ENCODE measurements around the gene PSMD5. TPM values are rescaled to one million over a fixed set of nuclear protein-coding genes. Genes with fewer than 3 reads are reported as not detected.

The PSMD5 gene
- total and polyA plus RNA-seq, 10 of the 15 experiments (the other 5 are each of a cell fraction or from before 2014, with no cell fraction given), result 8.8 to 47.7 (median 25.1) TPM

DNA sequence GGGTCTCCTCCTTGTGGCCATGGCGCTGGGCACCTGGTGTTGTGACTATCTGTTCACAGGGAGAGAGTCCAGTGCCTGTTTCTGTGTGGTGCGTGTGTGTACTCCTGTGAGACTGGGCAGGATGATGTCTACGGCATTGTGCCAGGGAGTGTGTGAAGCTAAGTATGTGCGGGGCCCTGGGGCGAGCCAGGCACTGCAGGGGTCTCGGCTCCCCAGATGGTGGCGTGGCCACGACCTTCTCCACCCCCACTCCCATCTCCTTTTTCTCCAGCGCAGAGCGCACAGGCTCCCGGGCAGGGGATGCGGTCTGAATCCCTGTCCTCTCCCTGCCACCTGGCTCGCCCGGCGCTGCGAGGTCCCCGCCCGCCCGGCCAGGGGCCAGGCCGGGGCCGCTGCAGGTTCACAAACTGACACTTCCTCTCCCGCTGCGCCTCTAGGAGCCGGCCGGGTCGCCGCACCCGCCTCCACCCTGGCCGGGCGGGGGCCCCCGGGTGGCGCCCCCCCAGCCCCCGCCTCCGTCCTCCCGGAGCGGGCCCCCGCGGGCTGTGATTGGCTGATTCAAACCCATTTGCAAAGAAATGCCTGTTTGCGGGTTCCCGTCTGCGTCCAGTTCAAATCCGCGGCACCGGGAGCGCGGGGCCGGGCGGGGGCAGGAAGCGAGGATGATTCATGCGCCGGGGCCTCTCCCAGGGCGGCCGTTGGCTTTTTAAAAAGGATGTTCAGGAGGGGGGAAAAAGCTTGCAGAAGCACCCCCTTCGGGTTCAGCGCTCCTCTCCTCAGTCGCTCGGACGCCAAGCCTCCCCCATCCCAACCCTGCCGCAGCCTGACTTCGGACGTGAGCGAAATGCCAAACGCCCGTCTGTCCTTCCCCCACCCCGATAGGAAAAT lies 33.5 kb upstream of the PSMD5 start (continued):
- TF ChIP-seq, protein P1, sequence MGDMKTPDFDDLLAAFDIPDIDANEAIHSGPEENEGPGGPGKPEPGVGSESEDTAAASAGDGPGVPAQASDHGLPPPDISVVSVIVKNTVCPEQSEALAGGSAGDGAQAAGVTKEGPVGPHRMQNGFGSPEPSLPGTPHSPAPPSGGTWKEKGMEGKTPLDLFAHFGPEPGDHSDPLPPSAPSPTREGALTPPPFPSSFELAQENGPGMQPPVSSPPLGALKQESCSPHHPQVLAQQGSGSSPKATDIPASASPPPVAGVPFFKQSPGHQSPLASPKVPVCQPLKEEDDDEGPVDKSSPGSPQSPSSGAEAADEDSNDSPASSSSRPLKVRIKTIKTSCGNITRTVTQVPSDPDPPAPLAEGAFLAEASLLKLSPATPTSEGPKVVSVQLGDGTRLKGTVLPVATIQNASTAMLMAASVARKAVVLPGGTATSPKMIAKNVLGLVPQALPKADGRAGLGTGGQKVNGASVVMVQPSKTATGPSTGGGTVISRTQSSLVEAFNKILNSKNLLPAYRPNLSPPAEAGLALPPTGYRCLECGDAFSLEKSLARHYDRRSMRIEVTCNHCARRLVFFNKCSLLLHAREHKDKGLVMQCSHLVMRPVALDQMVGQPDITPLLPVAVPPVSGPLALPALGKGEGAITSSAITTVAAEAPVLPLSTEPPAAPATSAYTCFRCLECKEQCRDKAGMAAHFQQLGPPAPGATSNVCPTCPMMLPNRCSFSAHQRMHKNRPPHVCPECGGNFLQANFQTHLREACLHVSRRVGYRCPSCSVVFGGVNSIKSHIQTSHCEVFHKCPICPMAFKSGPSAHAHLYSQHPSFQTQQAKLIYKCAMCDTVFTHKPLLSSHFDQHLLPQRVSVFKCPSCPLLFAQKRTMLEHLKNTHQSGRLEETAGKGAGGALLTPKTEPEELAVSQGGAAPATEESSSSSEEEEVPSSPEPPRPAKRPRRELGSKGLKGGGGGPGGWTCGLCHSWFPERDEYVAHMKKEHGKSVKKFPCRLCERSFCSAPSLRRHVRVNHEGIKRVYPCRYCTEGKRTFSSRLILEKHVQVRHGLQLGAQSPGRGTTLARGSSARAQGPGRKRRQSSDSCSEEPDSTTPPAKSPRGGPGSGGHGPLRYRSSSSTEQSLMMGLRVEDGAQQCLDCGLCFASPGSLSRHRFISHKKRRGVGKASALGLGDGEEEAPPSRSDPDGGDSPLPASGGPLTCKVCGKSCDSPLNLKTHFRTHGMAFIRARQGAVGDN (IDR thresholded peaks at IDR 0.05), result peak; percentile 62; the same call in 1 of the 2 replicates
- TF ChIP-seq SMARCA5 (IDR thresholded peaks at IDR 0.05) (peak; percentile 51; the same call in 1 of the 2 replicates), JUND (IDR thresholded peaks at IDR 0.05; ENCODE audit: low read depth, low read length) (0 out of 2 replicates have a peak, but pooled peaks have one; percentile 17), CREM (IDR thresholded peaks at IDR 0.05; ENCODE audit: low read depth) (0 out of 2 replicates have a peak, but pooled peaks have one; percentile 5), IKZF2 (IDR thresholded peaks at IDR 0.05) (peak in 1 of 2 experiments; percentile 24; a peak in 1 of 4 replicates), POLR2A (IDR thresholded peaks at IDR 0.05; ENCODE audit: low read depth, low read length) (peak; percentile 79), GATAD2B (conservative IDR thresholded peaks at IDR 0.05; ENCODE audit: low read depth) (peak; percentile 88), RELA (IDR thresholded peaks at IDR 0.05; ENCODE audit: borderline replicate concordance, partially characterized antibody) (no peak), EED (IDR thresholded peaks at IDR 0.05; ENCODE audit: low read depth) (peak; percentile 69), TCF12 (IDR thresholded peaks at IDR 0.05; ENCODE audit: low read depth, low read length) (no peak), BCL11A (IDR thresholded peaks at IDR 0.05; ENCODE audit: low read depth, low read length) (0 out of 2 replicates have a peak, but pooled peaks have one; percentile 6), DPF2 (IDR thresholded peaks at IDR 0.05) (peak; percentile 75; the same call in 1 of the 2 replicates), SIN3A (IDR thresholded peaks at IDR 0.05; ENCODE audit: low read depth, low read length) (peak; percentile 73; the same call in 1 of the 2 replicates)
- TF ChIP-seq, protein P2, sequence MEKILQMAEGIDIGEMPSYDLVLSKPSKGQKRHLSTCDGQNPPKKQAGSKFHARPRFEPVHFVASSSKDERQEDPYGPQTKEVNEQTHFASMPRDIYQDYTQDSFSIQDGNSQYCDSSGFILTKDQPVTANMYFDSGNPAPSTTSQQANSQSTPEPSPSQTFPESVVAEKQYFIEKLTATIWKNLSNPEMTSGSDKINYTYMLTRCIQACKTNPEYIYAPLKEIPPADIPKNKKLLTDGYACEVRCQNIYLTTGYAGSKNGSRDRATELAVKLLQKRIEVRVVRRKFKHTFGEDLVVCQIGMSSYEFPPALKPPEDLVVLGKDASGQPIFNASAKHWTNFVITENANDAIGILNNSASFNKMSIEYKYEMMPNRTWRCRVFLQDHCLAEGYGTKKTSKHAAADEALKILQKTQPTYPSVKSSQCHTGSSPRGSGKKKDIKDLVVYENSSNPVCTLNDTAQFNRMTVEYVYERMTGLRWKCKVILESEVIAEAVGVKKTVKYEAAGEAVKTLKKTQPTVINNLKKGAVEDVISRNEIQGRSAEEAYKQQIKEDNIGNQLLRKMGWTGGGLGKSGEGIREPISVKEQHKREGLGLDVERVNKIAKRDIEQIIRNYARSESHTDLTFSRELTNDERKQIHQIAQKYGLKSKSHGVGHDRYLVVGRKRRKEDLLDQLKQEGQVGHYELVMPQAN (conservative IDR thresholded peaks at IDR 0.05), result peak; percentile 60
- TF ChIP-seq, protein P3, sequence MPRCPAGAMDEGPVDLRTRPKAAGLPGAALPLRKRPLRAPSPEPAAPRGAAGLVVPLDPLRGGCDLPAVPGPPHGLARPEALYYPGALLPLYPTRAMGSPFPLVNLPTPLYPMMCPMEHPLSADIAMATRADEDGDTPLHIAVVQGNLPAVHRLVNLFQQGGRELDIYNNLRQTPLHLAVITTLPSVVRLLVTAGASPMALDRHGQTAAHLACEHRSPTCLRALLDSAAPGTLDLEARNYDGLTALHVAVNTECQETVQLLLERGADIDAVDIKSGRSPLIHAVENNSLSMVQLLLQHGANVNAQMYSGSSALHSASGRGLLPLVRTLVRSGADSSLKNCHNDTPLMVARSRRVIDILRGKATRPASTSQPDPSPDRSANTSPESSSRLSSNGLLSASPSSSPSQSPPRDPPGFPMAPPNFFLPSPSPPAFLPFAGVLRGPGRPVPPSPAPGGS (IDR thresholded peaks at IDR 0.05; ENCODE audit: borderline replicate concordance, insufficient read depth, low read depth, low read length, poor library complexity, severe bottlenecking), result peak; percentile 71
- TF ChIP-seq, protein P4, sequence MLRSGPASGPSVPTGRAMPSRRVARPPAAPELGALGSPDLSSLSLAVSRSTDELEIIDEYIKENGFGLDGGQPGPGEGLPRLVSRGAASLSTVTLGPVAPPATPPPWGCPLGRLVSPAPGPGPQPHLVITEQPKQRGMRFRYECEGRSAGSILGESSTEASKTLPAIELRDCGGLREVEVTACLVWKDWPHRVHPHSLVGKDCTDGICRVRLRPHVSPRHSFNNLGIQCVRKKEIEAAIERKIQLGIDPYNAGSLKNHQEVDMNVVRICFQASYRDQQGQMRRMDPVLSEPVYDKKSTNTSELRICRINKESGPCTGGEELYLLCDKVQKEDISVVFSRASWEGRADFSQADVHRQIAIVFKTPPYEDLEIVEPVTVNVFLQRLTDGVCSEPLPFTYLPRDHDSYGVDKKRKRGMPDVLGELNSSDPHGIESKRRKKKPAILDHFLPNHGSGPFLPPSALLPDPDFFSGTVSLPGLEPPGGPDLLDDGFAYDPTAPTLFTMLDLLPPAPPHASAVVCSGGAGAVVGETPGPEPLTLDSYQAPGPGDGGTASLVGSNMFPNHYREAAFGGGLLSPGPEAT (IDR thresholded peaks at IDR 0.05; ENCODE audit: low read depth), result 0 out of 2 replicates have a peak, but pooled peaks have one; percentile 14
- TF ChIP-seq, protein P5, sequence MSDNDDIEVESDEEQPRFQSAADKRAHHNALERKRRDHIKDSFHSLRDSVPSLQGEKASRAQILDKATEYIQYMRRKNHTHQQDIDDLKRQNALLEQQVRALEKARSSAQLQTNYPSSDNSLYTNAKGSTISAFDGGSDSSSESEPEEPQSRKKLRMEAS (IDR thresholded peaks at IDR 0.05; ENCODE audit: low read depth, low read length), result peak; percentile 9; the same call in 1 of the 2 replicates
- TF ChIP-seq, protein P6, sequence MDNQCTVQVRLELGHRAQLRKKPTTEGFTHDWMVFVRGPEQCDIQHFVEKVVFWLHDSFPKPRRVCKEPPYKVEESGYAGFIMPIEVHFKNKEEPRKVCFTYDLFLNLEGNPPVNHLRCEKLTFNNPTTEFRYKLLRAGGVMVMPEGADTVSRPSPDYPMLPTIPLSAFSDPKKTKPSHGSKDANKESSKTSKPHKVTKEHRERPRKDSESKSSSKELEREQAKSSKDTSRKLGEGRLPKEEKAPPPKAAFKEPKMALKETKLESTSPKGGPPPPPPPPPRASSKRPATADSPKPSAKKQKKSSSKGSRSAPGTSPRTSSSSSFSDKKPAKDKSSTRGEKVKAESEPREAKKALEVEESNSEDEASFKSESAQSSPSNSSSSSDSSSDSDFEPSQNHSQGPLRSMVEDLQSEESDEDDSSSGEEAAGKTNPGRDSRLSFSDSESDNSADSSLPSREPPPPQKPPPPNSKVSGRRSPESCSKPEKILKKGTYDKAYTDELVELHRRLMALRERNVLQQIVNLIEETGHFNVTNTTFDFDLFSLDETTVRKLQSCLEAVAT (IDR thresholded peaks at IDR 0.05), result no peak; the same call in none of the 2 replicates

All from GM12878 (cell line).